GM21825 (cell line): ENCODE results near the gene MAPK12.
"Not testable (repeated sequence)": the region's sequence is repeated elsewhere in the genome, so short reads cannot be mapped to it uniquely, and the experiment has no call there.

Experiments
- ATAC-seq: cut with Tn5 transposase; IDR thresholded peaks from one replicate; pipeline ENCODE4 v1.9.1; 2021; ENCODE audit warnings: mild to moderate bottlenecking, moderate library complexity; ENCODE audit not compliant: unreplicated experiment

The MAPK12 gene

GRCh38 chr22:50217543-50218152, 43.8 kb downstream of the MAPK12 start:
- no peak for ATAC-seq

DNA sequence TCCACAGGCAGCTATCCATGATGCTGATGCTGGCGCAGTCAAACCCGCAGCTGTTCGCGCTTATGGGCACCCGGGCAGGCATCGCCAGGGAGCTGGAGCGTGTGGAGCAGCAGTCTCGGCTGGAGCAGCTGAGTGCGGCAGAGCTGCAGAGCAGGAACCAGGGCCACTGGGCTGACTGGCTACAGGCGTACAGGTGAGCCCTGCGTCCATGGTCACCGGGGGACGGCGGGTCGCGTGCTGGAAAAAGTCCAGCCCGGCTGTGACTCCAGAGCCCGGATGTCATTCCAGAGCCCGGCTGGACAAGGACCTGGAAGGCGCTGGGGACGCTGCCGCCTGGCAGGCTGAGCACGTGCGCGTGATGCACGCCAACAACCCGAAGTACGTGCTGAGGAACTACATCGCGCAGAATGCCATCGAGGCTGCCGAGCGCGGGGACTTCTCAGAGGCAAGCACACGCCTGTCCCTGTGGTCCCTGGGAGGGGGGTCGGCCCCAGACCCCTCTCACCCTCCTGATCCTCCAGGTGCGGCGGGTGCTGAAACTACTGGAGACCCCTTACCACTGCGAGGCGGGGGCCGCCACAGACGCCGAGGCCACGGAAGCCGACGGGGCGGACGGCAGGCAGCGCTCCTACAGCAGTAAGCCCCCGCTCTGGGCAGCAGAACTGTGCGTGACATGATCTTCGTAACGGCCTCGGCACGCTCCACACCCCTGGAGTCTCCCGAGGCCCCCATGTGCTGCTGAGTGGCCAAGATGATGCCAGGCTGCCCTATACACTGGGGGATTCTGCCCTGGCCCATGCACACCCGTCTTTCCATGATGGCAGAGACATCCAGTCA, 44.6 kb downstream of the MAPK12 start:
- no peak for ATAC-seq

DNA sequence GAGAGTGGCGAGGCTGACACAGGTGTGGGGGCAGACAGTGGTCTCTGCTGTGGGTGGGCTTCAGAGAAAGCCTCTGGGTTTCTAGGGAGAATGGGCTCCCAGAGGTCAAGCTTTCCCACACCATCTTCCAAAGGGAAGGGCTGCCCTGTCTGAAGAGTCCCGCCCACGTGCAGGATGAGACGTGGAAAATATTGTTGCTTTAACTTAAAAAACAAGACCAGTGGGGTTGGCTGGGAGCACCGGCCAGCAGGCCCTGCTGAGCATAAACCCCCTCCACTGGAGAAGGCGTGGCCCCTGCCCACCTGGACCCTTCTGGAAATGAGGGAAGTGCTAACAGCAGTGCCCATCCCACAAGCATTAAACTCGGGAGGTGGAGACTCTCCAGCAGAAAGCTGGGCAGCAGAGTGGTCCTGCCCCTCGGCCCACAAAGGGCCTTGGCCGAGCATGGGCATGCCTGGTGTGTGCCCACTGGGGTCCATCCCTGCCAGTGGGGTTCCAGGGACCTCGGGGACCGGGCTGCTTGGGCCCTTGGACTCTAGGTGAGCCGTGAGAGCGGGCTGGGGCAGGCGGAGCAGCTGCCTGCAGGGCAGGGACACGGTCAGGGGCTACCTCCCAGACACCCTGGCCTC, 45.3 kb downstream of the MAPK12 start:
- no peak for ATAC-seq

GRCh38 chr22:50215297-50216054, 46.0 kb downstream of the MAPK12 start:
- ATAC-seq, result no peak

GRCh38 chr22:50213263-50213662, 48.2 kb downstream of the MAPK12 start:
- ATAC-seq, result no peak

GRCh38 chr22:50211147-50211546, 50.3 kb downstream of the MAPK12 start:
- ATAC-seq, result no peak

GRCh38 chr22:50210378-50211139, 50.9 kb downstream of the MAPK12 start:
- ATAC-seq, result no peak

DNA sequence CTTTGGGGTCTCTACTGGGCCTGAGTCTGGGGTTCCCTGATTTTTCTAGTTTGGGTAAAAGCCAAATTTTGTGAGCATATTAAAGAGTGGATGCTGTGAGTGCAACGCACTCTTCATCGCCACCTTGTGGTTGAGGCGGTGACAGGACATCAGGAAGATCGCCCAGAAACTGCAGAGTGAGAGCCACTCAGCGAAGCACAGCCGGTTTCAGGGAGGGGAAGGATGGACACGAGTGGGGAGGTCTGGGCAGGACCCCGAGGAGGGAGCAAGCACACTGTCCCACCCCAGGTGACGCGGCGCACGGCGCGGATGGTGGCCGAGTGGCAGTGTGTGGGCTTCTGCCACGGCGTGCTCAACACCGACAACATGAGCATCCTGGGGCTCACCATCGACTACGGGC, 51.6 kb downstream of the MAPK12 start:
- ATAC-seq, result no peak

GRCh38 chr22:50208939-50209892, 52.3 kb downstream of the MAPK12 start:
- no peak for ATAC-seq

DNA sequence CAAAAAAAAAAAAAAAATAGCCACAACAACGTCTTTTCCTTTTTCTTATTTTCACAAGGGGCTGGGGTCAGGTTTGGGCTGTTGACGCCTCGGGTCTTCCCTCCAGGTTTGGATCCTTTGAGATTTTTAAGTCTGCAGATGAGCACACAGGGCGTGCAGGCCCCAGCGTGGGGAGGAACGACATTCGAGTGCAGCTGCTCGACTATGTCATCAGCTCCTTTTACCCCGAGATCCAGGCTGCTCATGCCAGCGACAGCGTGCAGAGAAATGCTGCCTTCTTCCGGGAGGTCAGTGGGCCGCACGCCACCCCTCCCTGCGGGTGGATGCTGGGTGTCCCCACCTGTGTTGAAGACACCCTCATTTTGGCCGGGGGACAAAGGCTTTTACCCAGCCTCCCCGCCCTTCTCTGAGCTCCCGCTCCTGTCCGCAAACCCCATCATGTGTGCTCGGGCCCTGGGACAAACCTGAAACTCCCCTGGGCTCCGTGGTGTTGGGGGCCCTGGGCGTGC, 53.0 kb downstream of the MAPK12 start:
- no peak for ATAC-seq

- ATAC-seq, result no peak
Measured at GRCh38 chr22:50207383-50208140, 53.9 kb downstream of the MAPK12 start.

- ATAC-seq, result no peak
Measured at GRCh38 chr22:50206599-50206998, 54.9 kb downstream of the MAPK12 start.

DNA sequence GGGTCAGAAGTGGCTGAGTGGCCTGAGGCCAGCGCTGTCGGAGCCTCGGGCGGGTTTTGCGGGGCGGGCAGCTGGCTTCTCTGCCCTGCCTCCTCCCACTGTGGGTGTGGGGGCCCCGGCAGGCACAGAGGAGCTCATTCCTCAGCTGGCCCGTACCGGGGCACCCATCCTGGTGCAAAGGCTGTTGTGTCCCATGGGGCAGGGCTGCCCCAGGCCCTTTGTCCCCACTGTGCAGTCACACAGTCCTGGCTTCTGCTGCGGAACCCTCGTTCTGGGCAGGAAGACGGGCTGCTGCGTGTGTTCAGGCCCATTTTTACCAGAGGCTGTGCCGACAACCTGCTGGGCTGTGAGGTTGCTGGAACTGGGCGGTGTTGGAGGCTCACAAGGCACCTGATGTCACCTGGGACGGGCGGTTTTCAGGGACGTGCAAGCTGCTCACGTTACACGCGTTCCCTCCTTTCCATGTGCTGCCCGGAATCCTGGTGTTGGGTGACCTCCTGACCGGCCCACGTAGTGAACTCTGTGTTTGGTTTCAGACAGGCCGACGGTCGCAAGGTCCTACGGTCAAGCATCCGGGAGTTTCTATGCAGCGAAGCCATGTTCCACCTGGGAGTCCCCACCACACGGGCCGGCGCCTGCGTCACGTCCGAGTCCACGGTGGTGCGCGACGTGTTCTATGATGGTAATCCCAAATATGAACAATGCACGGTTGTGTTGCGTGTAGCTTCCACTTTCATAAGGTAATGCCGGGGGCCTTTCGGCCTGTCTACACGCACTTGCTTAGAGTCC, 55.5 kb downstream of the MAPK12 start:
- no peak for ATAC-seq

DNA sequence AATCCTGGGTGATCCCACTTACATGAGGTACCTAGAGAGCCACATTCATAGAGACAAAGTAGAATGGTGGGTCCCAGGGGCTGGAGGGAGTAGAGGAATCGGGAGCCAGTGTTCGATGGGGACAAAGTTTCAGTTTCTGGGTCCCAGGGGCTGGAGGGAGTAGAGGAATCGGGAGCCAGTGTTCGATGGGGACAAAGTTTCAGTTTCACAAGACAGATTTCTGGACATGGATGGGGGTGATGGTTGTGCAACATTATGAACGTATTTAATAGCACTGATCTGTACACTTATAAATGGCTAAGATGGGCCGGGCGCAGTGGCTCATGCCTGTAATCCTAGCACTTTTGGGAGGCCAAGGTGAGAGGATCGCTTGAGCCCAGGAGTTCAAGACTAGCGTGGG, 56.5 kb downstream of the MAPK12 start:
- ATAC-seq, result not testable (repeated sequence)

- no peak for ATAC-seq
Measured at GRCh38 chr22:50204571-50204970, 56.9 kb downstream of the MAPK12 start.

DNA sequence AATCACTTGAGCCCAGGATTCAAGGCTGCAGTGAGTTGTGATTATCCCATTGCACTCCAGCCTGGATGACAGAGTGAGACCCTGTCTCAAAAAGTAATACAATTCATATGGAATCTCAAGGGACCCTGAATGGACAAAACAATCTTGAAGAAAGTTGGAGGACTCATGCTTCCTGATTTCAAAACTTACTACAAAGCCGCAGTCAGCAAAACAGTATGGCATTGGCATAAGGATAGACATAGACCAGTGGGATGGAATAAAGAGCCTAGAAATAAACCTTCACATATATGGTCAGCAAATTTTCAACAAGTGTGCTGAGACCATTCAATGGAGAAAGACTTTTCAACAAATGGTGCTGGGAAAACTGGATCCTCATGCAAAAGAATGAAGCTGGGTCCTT, 58.2 kb downstream of the MAPK12 start:
- no peak for ATAC-seq
